SK-N-SH (cell line): ENCODE results near the gene DBET.
"Not testable (repeated sequence)": the region's sequence is repeated elsewhere in the genome, so short reads cannot be mapped to it uniquely, and the experiment has no call there.

ENCODE experiments used
- ELF1 ChIP-seq: IDR thresholded peaks from 2 replicates; pipeline ENCODE4 v1.4.0; 2012
- FOXM1 ChIP-seq: IDR thresholded peaks from 2 replicates; pipeline ENCODE4 v1.4.0; 2012; ENCODE audit warnings: low read depth, mild to moderate bottlenecking
- JUND ChIP-seq: IDR thresholded peaks from 2 replicates; pipeline ENCODE4 v1.4.0; 2012
- MEF2A ChIP-seq: IDR thresholded peaks from 2 replicates; pipeline ENCODE4 v1.4.0; 2012; ENCODE audit warnings: low read depth, borderline replicate concordance
- MXI1 ChIP-seq: IDR thresholded peaks from 2 replicates; pipeline ENCODE4 v1.6.1; 2012; ENCODE audit warnings: mild to moderate bottlenecking, low read depth, low read length, improper control_type of control experiment
- POLR2AphosphoS5 ChIP-seq: IDR thresholded peaks from 2 replicates; pipeline ENCODE4 v1.6.1; 2012; ENCODE audit warnings: low read depth, low read length
- RAD21 ChIP-seq: IDR thresholded peaks from 2 replicates; pipeline ENCODE4 v1.6.1; 2012; ENCODE audit warnings: mild to moderate bottlenecking, low read length
- RCOR1 ChIP-seq: fragments of 150-350 bp; IDR thresholded peaks from 2 replicates; pipeline ENCODE4 v1.6.1; 2017; ENCODE audit warnings: antibody characterized with exemption, low read length
- RFX5 ChIP-seq: IDR thresholded peaks from 2 replicates; pipeline ENCODE4 v1.6.1; 2012; ENCODE audit warnings: mild to moderate bottlenecking, improper control_type of control experiment, low read length
- RXRA ChIP-seq: IDR thresholded peaks from 2 replicates; pipeline ENCODE4 v1.4.0; 2012; ENCODE audit warnings: low read depth, mild to moderate bottlenecking, borderline replicate concordance
- SMC3 ChIP-seq: IDR thresholded peaks from 2 replicates; pipeline ENCODE4 v1.6.1; 2012; ENCODE audit warnings: low read depth, low read length, improper control_type of control experiment
- TF ChIP-seq, protein P1 (sequence below): fragments of 200-600 bp; sonication (generic); IDR thresholded peaks from 2 replicates; pipeline ENCODE4 v1.6.1; 2017; ENCODE audit warnings: antibody characterized with exemption, mild to moderate bottlenecking, moderate library complexity

DNA sequence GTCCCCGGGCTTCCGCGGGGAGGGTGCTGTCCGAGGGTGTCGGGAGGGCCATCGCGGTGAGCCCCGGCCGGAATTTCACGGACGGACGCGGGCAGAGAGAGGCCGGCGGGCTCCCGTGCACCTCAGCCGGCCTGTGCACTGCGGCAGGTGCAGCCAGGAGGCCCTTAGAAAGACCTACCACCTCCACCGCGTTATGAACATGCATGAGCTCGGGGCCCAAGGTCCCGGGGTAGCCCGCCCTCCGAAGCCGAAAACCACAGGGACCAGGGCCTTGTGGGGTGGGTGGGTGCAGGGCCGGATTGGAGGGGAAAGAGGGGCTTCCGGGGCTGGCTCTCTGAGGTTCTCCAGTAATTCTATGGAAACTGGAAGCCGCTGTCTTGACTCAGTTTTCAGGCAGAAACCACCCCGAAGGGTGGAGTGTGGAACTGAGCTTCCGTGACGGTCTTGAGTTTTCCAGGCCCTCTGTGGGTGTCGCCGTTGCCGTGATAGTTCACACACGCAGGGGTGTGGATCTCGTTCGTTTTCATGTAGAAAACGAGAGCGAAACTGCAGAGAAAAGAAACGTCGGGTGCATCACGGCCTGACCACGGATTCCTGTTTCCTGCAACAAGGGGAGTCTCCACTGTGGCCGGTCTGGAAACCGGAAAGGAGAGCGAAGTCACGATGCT is 41.6 kb upstream of the DBET start:
- TF ChIP-seq, protein P1, sequence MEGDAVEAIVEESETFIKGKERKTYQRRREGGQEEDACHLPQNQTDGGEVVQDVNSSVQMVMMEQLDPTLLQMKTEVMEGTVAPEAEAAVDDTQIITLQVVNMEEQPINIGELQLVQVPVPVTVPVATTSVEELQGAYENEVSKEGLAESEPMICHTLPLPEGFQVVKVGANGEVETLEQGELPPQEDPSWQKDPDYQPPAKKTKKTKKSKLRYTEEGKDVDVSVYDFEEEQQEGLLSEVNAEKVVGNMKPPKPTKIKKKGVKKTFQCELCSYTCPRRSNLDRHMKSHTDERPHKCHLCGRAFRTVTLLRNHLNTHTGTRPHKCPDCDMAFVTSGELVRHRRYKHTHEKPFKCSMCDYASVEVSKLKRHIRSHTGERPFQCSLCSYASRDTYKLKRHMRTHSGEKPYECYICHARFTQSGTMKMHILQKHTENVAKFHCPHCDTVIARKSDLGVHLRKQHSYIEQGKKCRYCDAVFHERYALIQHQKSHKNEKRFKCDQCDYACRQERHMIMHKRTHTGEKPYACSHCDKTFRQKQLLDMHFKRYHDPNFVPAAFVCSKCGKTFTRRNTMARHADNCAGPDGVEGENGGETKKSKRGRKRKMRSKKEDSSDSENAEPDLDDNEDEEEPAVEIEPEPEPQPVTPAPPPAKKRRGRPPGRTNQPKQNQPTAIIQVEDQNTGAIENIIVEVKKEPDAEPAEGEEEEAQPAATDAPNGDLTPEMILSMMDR, result not testable (repeated sequence)
- TF ChIP-seq FOXM1, JUND, RXRA, RAD21, POLR2AphosphoS5, RFX5, MXI1, RCOR1, SMC3, ELF1, MEF2A: not testable (repeated sequence)
